HepG2 (cell line): ENCODE results near the gene RBBP8NL. TPM values are rescaled to one million over a fixed set of nuclear protein-coding genes. Genes with fewer than 3 reads are reported as not detected.

Source experiments
- AKAP8 ChIP-seq: sonication (generic); formaldehyde crosslinking; IDR thresholded peaks from 2 replicates; pipeline ENCODE4 v1.5.1; 2020; ENCODE audit warnings: mild to moderate bottlenecking, missing genetic modification reagents
- ARNTL ChIP-seq: sonication (generic); formaldehyde crosslinking; IDR thresholded peaks from 2 replicates; pipeline ENCODE4 v1.4.0; 2020; ENCODE audit warnings: mild to moderate bottlenecking, missing genetic modification reagents
- DPF2 ChIP-seq: sonication (generic); formaldehyde crosslinking; IDR thresholded peaks from 2 replicates; pipeline ENCODE4 v1.4.0; 2020; ENCODE audit warnings: mild to moderate bottlenecking, low read depth, missing genetic modification reagents, borderline replicate concordance
- FOXM1 ChIP-seq: sonication (generic); formaldehyde crosslinking; IDR thresholded peaks from 2 replicates; pipeline ENCODE4 v1.5.0; 2020; ENCODE audit warnings: missing genetic modification reagents
- MEF2D ChIP-seq: sonication (generic); formaldehyde crosslinking; IDR thresholded peaks from 2 replicates; pipeline ENCODE4 v1.5.1; 2020; ENCODE audit warnings: mild to moderate bottlenecking, missing genetic modification reagents
- SMAD1 ChIP-seq: sonication (generic); formaldehyde crosslinking; IDR thresholded peaks from 2 replicates; pipeline ENCODE4 v1.4.0; 2020; ENCODE audit warnings: missing genetic modification reagents, low read depth, mild to moderate bottlenecking, borderline replicate concordance
- TOE1 ChIP-seq: sonication (generic); formaldehyde crosslinking; IDR thresholded peaks from 2 replicates; pipeline ENCODE4 v1.4.0; 2020; ENCODE audit warnings: mild to moderate bottlenecking, missing genetic modification reagents
- ZBTB42 ChIP-seq: sonication (generic); formaldehyde crosslinking; IDR thresholded peaks from 2 replicates; pipeline ENCODE4 v1.5.0; 2020; ENCODE audit warnings: mild to moderate bottlenecking, missing genetic modification reagents
- ZNF24 ChIP-seq: fragments of 450-650 bp; IDR thresholded peaks from 2 replicates; pipeline ENCODE4 v1.6.1; 2017; ENCODE audit warnings: antibody characterized with exemption, mild to moderate bottlenecking
- ZNF30 ChIP-seq: sonication (generic); formaldehyde crosslinking; IDR thresholded peaks from 2 replicates; pipeline ENCODE4 v1.5.0; 2020; ENCODE audit warnings: mild to moderate bottlenecking, missing genetic modification reagents
- ZNF546 ChIP-seq: sonication (generic); formaldehyde crosslinking; conservative IDR thresholded peaks from 2 replicates; pipeline ENCODE4 v1.8.1; 2023; ENCODE audit warnings: mild to moderate bottlenecking, missing genetic modification reagents
- ZNF775 ChIP-seq: sonication (generic); formaldehyde crosslinking; IDR thresholded peaks from 2 replicates; pipeline ENCODE4 v1.4.0; 2020; ENCODE audit warnings: missing genetic modification reagents, mild to moderate bottlenecking, moderate library complexity, borderline replicate concordance
- polyA plus RNA-seq, 8 experiments: library from polyadenylated mRNA; depleted of rRNA in 3 of 8; stranded (reverse) in 7 of 8; unstranded in 1 of 8; fragments of >200 nt; fragmentation: Illumina TruSeq in 4 of 8; extraction: Trizol in 4 of 8; gene quantifications; 2 replicates each; pipeline versions ENCODE4 v1.2.1 to v1.2.3, GENCODE V29; 2011 to 2016; ENCODE audit warnings: low read depth in 4 of 8, missing spikeins in 1 of 8, mixed read lengths in 1 of 8; ENCODE audit not compliant: insufficient read depth in 1 of 8
- total RNA-seq, 5 experiments: library from RNA; depleted of rRNA; stranded (reverse); fragments of >200 nt; fragmentation: Illumina TruSeq; extraction: Trizol; gene quantifications; 2 replicates each; pipeline ENCODE4 v1.2.3, GENCODE V29; 2016; ENCODE audit warnings: low read depth in 1 of 5
- TF ChIP-seq, protein P1 (sequence below): sonication (generic); formaldehyde crosslinking; IDR thresholded peaks from 2 replicates; pipeline ENCODE4 v1.4.0; 2020; ENCODE audit warnings: mild to moderate bottlenecking, missing genetic modification reagents
- TF ChIP-seq, protein P2 (sequence below): sonication (generic); formaldehyde crosslinking; IDR thresholded peaks from 2 replicates; pipeline ENCODE4 v1.4.0; 2020; ENCODE audit warnings: mild to moderate bottlenecking, low read depth, missing genetic modification reagents
- TF ChIP-seq, protein P3 (sequence below): sonication (generic); formaldehyde crosslinking; IDR thresholded peaks from 2 replicates; pipeline ENCODE4 v1.5.0; 2020; ENCODE audit warnings: missing genetic modification reagents
- TF ChIP-seq, protein P4 (sequence below): sonication (generic); formaldehyde crosslinking; IDR thresholded peaks from 2 replicates; pipeline ENCODE4 v1.4.0; 2020; ENCODE audit warnings: missing genetic modification reagents, mild to moderate bottlenecking, borderline replicate concordance
- TF ChIP-seq, protein P5 (sequence below): sonication (generic); formaldehyde crosslinking; IDR thresholded peaks from 2 replicates; pipeline ENCODE4 v1.4.0; 2020; ENCODE audit warnings: missing genetic modification reagents
- TF ChIP-seq, protein P6 (sequence below): sonication (generic); formaldehyde crosslinking; IDR thresholded peaks from 2 replicates; pipeline ENCODE4 v1.8.0; 2022; ENCODE audit warnings: mild to moderate bottlenecking, missing genetic modification reagents, borderline replicate concordance

RBBP8NL gene
- total and polyA plus RNA-seq, 2 of the 13 experiments (the other 11 are each of a cell fraction or from before 2014, with no cell fraction given) = 0.69 to 0.86 TPM

DNA sequence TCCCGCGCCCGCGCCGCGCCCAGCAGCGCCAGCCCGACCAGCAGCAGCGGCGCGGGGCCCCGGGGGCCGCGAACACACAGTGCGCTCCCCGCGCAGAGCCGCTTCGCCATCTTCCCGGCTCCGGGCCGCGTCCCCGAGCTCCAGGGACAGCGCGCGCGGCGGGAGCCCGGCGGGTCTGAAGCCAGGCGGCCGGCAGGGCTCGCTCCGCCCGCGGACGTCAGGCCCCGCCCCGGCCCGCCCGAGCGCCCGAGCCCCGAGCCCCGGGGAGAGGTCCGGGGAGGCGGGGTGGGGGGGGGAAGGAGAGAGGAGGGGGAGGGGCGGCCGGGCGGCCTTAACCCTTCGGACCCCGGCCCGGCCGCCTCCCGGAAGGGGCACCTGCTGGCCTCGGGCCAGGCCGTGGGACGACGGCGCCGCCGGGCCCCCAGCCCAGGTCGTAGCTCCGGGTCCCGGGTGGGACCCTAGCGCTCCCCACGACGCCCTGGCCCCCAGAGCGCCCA, 60.2 kb downstream of the RBBP8NL start, which contains the start of gene LAMA5 (continued):
- TF ChIP-seq, protein P1, sequence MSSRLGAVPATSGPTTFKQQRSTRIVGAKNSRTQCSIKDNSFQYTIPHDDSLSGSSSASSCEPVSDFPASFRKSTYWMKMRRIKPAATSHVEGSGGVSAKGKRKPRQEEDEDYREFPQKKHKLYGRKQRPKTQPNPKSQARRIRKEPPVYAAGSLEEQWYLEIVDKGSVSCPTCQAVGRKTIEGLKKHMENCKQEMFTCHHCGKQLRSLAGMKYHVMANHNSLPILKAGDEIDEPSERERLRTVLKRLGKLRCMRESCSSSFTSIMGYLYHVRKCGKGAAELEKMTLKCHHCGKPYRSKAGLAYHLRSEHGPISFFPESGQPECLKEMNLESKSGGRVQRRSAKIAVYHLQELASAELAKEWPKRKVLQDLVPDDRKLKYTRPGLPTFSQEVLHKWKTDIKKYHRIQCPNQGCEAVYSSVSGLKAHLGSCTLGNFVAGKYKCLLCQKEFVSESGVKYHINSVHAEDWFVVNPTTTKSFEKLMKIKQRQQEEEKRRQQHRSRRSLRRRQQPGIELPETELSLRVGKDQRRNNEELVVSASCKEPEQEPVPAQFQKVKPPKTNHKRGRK = no peak
- TF ChIP-seq, protein P2, sequence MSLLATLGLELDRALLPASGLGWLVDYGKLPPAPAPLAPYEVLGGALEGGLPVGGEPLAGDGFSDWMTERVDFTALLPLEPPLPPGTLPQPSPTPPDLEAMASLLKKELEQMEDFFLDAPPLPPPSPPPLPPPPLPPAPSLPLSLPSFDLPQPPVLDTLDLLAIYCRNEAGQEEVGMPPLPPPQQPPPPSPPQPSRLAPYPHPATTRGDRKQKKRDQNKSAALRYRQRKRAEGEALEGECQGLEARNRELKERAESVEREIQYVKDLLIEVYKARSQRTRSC = no peak
- TF ChIP-seq ZBTB42 = no peak
- TF ChIP-seq MEF2D (CRISPR knock-in tag) = no peak
- TF ChIP-seq, protein P3, sequence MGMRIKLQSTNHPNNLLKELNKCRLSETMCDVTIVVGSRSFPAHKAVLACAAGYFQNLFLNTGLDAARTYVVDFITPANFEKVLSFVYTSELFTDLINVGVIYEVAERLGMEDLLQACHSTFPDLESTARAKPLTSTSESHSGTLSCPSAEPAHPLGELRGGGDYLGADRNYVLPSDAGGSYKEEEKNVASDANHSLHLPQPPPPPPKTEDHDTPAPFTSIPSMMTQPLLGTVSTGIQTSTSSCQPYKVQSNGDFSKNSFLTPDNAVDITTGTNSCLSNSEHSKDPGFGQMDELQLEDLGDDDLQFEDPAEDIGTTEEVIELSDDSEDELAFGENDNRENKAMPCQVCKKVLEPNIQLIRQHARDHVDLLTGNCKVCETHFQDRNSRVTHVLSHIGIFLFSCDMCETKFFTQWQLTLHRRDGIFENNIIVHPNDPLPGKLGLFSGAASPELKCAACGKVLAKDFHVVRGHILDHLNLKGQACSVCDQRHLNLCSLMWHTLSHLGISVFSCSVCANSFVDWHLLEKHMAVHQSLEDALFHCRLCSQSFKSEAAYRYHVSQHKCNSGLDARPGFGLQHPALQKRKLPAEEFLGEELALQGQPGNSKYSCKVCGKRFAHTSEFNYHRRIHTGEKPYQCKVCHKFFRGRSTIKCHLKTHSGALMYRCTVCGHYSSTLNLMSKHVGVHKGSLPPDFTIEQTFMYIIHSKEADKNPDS = no peak
- no peak for TF ChIP-seq AKAP8
- TF ChIP-seq, protein P4, sequence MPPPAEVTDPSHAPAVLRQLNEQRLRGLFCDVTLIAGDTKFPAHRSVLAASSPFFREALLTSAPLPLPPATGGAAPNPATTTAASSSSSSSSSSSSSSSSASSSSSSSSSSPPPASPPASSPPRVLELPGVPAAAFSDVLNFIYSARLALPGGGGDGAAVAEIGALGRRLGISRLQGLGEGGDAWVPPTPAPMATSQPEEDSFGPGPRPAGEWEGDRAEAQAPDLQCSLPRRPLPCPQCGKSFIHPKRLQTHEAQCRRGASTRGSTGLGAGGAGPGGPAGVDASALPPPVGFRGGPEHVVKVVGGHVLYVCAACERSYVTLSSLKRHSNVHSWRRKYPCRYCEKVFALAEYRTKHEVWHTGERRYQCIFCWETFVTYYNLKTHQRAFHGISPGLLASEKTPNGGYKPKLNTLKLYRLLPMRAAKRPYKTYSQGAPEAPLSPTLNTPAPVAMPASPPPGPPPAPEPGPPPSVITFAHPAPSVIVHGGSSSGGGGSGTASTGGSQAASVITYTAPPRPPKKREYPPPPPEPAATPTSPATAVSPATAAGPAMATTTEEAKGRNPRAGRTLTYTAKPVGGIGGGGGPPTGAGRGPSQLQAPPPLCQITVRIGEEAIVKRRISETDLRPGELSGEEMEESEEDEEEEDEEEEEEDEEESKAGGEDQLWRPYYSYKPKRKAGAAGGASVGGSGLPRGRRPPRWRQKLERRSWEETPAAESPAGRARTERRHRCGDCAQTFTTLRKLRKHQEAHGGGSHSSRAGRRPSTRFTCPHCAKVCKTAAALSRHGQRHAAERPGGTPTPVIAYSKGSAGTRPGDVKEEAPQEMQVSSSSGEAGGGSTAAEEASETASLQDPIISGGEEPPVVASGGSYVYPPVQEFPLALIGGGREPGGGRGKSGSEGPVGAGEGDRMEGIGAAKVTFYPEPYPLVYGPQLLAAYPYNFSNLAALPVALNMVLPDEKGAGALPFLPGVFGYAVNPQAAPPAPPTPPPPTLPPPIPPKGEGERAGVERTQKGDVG (CRISPR knock-in tag) = no peak
- TF ChIP-seq, protein P5, sequence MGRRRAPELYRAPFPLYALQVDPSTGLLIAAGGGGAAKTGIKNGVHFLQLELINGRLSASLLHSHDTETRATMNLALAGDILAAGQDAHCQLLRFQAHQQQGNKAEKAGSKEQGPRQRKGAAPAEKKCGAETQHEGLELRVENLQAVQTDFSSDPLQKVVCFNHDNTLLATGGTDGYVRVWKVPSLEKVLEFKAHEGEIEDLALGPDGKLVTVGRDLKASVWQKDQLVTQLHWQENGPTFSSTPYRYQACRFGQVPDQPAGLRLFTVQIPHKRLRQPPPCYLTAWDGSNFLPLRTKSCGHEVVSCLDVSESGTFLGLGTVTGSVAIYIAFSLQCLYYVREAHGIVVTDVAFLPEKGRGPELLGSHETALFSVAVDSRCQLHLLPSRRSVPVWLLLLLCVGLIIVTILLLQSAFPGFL (CRISPR knock-in tag) = no peak
- no peak for TF ChIP-seq ZNF30
- no peak for TF ChIP-seq DPF2 (CRISPR knock-in tag)
- TF ChIP-seq SMAD1 (CRISPR knock-in tag) = no peak
- no peak for TF ChIP-seq ZNF24
- TF ChIP-seq ZNF546 (CRISPR knock-in tag) = peak; percentile 87
- TF ChIP-seq FOXM1 (CRISPR knock-in tag) = no peak
- no peak for TF ChIP-seq ARNTL (CRISPR knock-in tag)
- no peak for TF ChIP-seq TOE1 (CRISPR knock-in tag)
- no peak for TF ChIP-seq ZNF775
- TF ChIP-seq, protein P6, sequence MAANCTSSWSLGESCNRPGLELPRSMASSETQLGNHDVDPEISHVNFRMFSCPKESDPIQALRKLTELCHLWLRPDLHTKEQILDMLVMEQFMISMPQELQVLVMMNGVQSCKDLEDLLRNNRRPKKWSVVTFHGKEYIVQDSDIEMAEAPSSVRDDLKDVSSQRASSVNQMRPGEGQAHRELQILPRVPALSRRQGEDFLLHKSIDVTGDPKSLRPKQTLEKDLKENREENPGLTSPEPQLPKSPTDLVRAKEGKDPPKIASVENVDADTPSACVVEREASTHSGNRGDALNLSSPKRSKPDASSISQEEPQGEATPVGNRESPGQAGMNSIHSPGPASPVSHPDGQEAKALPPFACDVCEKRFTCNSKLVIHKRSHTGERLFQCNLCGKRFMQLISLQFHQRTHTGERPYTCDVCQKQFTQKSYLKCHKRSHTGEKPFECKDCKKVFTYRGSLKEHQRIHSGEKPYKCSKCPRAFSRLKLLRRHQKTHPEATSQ (CRISPR knock-in tag) = 0 out of 2 replicates have a peak, but pooled peaks have one; percentile 60
